Measurements from ENCODE around the gene PPIL6.

The PPIL6 gene

DNA sequence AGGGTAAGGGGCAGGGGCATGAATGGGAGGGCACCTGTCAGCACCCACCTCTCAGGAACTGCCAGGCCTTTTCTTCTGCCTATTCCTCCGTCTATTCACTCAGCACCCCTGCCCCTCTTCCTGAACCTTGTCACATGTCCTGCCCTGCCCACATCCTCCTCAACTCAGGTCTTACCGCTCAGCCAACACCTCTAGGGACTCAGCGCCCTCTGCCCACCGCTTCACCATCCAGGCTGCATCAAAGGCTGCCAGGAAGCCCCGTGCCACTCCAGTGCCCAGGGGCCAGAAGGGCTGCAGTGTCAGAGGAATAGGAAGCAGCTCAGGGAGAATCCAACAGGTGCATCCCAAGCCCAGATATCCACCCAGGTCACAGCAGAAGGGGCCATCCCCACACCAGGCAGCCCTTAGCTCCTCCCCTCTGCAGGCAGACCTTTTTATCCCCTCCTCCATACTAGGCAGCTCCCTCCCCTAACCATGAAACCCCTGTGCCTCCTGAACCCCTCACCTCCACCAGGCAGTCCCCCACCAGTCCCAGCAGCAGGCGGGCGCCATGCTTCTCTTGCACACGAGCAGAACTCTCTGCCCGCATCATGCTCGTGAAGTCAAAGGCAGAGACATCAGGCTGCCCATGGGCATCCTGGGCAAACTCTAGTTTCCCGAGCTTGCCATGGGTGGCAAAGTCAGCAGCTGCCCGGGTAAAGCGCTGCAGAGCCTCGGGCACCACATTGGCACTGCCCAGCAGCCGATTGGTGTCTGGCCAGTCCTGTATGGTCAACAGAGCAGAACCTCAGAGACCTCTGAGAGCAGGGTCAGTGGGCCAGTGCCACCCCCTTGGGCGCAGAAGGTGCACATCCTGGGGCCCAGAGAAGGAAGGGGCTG, 9.6 kb upstream of the PPIL6 start:
- peak overlapping the region; percentile 75 for H3K4me3 Mint-ChIP-seq
- H3K27me3 Mint-ChIP-seq (ENCODE audit: low read depth) = no peaks in the 10 kb centered on the region
- H3K4me1 Mint-ChIP-seq (ENCODE audit: low read depth) = peaks cover 50% of the 10 kb centered on the region
- peak overlapping the region; percentile 56 for H3K27ac Mint-ChIP-seq
- DNase-seq (ENCODE audit: low spot score) = no peak
- no peaks in the 10 kb centered on the region for H3K9me3 Mint-ChIP-seq
- H3K36me3 Mint-ChIP-seq (ENCODE audit: low read depth) = peaks cover 57% of the 10 kb centered on the region

DNA sequence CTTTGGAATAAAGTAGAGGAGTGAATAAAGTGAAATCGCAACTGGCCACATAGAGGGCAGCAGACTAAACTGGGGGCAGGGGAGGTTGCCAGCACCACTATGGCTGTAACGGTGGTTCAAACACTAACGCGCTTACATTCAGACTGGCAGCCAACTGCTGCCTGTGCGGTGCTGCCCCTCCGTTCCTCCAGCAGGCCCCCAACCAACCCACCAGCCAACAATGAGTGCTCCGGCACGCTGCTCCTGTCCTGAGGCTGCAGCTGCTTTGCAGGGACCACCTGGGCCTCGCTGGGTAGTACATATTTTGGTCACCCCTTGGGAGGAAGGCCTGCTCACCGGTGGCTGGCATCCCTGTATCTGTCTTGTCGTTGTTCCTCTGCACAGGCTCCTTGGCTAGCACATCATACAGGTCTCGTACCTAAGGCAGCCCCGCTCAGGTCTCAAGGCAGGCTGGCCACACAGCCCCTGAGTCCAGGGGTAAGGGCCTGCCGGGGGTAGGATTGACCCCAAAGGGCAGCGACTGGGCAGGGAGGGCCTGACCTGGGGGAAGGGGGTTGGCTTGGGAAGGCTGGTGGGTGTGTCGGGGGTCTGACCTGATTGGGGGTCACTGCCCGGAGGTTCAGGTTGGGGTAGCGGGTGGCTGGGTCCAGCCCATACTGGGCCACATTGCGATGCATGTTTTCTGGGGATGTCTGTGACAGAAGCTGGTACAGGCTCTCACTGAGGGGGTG, 8.8 kb upstream of the PPIL6 start:
- peaks cover 57% of the 10 kb centered on the region for H3K36me3 Mint-ChIP-seq (ENCODE audit: low read depth)
- peak overlapping the region; percentile 75 for H3K4me3 Mint-ChIP-seq
- H3K27ac Mint-ChIP-seq = peak overlapping the region; percentile 56
- H3K4me1 Mint-ChIP-seq (ENCODE audit: low read depth) = peaks cover 45% of the 10 kb centered on the region
- no peak for DNase-seq (ENCODE audit: low spot score)
- H3K27me3 Mint-ChIP-seq (ENCODE audit: low read depth) = no peaks in the 10 kb centered on the region
- H3K9me3 Mint-ChIP-seq = no peaks in the 10 kb centered on the region

DNA sequence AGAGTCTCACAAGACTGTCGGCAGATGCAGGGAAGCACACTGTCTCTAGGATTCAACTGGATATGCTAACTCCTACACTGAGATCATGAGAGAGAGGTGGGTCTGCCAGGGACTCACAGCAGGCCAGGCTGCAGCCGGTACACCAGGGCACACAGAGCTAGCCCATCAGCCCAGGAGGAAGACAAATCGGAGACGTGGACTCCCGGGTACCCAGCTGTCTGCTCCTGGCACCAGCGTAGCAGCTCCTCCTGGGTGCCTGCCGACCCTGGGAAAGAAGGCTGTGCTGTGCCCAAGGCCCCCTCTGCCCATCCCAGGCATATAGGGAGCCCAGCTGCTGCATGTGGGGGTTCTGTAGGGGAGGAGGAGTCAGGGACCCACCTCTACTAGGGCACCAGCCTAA, 8.2 kb upstream of the PPIL6 start:
- Mint-ChIP-seq H3K9me3 (no peaks in the 10 kb centered on the region), H3K4me3 (no peak overlapping the region), H3K4me1 (ENCODE audit: low read depth) (peaks cover 39% of the 10 kb centered on the region), H3K27me3 (ENCODE audit: low read depth) (no peaks in the 10 kb centered on the region), H3K27ac (peak overlapping the region; percentile 50), H3K36me3 (ENCODE audit: low read depth) (peaks cover 59% of the 10 kb centered on the region)
- no peak for DNase-seq (ENCODE audit: low spot score)

DNA sequence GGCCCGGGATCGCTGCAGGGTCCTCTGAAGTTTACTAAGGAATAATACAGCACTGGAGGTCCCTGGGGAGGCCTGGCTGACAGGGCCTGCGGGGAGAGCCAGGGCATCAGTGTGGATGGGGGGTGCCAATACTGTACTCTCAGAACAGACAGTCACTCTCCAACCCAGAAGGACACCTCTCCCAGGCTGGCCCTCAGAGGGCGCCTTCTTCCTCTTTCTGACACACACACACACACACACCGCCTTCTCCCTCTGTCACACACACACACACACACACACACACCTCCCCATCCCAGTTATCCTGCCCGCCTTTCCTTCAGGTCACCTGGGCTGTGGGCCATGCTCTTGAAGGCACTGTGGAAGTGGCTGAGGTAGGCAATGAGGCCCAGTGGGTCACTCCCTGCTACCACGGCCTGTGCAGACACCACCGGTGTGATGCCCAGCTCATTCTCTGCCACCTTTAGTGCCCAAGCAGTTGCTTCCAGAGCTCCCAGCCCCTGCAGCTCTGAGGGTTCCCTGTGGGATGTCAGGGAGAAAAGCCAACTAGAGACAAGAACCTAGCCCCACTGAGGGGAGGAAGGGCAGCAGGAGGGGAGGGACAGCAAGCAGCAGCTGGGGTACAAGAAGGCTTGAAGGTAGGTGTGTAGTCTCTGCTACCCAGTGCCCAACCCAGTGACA, 7.6 kb upstream of the PPIL6 start:
- Mint-ChIP-seq H3K4me3 (no peak overlapping the region), H3K27ac (peak overlapping the region; percentile 70), H3K4me1 (ENCODE audit: low read depth) (peaks cover 40% of the 10 kb centered on the region), H3K36me3 (ENCODE audit: low read depth) (peaks cover 65% of the 10 kb centered on the region), H3K9me3 (no peaks in the 10 kb centered on the region), H3K27me3 (ENCODE audit: low read depth) (no peaks in the 10 kb centered on the region)
- DNase-seq (ENCODE audit: low spot score) = no peak

DNA sequence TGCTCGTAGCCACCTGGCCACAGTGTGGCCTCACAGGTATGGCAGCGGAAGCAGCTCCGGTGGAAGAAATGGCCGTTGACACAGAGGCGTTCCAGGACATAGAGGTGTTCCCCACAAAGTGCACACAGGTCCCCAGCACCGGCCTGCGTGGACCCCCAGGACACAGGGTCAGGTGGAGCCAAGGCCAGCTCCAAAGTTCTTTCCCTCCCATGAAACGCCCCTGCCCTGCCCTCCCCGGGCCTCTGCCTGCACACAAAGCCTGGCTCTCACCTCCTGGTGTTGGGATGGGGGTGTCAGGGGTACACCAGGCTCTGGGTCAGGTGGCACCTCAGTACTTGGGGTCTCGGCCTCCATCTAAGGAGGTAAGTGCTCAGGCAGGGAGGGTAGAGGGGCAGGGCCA, 6.7 kb upstream of the PPIL6 start:
- H3K36me3 Mint-ChIP-seq (ENCODE audit: low read depth) = peaks cover 68% of the 10 kb centered on the region
- peaks cover 43% of the 10 kb centered on the region for H3K4me1 Mint-ChIP-seq (ENCODE audit: low read depth)
- no peaks in the 10 kb centered on the region for H3K9me3 Mint-ChIP-seq
- no peak overlapping the region for H3K4me3 Mint-ChIP-seq
- H3K27ac Mint-ChIP-seq = no peak overlapping the region
- H3K27me3 Mint-ChIP-seq (ENCODE audit: low read depth) = no peaks in the 10 kb centered on the region
- DNase-seq (ENCODE audit: low spot score) = no peak

DNA sequence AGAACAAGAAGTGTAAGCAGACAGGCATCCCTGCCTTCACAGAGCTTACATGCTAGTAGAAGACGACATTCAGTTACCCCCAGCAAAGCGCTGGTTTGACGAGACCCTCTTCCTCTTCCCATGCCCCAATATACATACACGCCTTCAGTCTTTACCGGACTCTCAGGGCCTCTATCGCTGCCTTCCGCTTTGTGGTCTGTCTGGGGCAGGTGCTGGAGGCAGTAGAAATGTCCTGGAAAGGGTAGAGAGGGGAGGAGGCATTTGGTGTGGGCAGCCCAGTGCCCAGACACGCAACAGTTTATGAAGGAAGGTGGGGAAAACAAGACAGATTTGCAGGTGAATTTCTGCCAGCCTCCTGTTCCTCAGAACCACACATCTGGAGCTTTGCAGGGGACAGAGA, 6.1 kb upstream of the PPIL6 start:
- peak; percentile 3 for DNase-seq (ENCODE audit: low spot score)
- Mint-ChIP-seq H3K9me3 (no peaks in the 10 kb centered on the region), H3K4me1 (ENCODE audit: low read depth) (peaks cover 43% of the 10 kb centered on the region), H3K36me3 (ENCODE audit: low read depth) (peaks cover 64% of the 10 kb centered on the region), H3K27me3 (ENCODE audit: low read depth) (no peaks in the 10 kb centered on the region), H3K27ac (peak overlapping the region; percentile 10), H3K4me3 (no peak overlapping the region)

DNA sequence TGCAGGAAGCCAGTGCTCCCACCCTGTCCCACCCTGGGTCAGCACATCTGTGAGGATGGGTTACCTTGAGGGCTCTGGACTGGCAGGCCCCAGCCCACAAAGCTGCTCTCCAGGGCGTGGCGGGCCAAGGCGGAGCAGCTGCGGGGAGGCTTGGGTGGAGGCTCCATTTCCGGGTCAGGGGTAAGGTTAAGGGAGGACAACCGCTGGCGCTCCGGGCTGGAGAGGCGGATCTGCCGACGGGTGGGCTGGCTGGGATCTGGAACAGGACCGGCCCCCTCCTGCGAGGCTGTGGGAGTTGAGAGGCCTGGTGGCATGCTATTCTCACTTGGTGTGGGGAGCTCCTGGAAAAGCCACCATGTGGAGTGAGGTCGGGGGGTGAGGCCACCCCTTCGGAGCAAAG, 5.6 kb upstream of the PPIL6 start:
- peaks cover 45% of the 10 kb centered on the region for H3K4me1 Mint-ChIP-seq (ENCODE audit: low read depth)
- no peak overlapping the region for H3K4me3 Mint-ChIP-seq
- no peak overlapping the region for H3K27ac Mint-ChIP-seq
- H3K9me3 Mint-ChIP-seq = no peaks in the 10 kb centered on the region
- peaks cover 62% of the 10 kb centered on the region for H3K36me3 Mint-ChIP-seq (ENCODE audit: low read depth)
- no peaks in the 10 kb centered on the region for H3K27me3 Mint-ChIP-seq (ENCODE audit: low read depth)
- peak; percentile 3 for DNase-seq (ENCODE audit: low spot score)

DNA sequence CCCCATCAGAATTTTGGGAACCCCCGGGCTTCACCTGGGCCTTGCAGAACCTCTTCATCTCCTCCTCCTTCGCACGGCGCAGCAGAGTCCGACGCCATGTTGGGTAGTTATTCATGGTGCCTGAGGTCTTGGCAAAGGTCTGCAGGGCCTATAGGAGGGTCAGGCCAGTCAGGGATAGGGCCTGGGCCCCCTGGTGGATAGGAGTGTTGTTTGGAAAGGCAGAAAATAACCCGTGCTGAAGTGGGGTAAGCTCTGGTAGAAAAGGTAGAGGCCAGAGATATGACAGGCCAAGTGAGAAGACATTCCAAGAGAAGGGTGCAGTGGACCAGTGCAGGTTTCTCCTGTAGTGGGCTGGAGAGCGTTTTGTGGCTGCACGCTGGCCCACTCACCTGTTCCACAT, 5.0 kb upstream of the PPIL6 start:
- Mint-ChIP-seq H3K36me3 (ENCODE audit: low read depth) (peaks cover 57% of the 10 kb centered on the region), H3K27me3 (ENCODE audit: low read depth) (no peaks in the 10 kb centered on the region), H3K4me1 (ENCODE audit: low read depth) (peaks cover 39% of the 10 kb centered on the region), H3K9me3 (no peaks in the 10 kb centered on the region), H3K4me3 (no peak overlapping the region), H3K27ac (peak overlapping the region; percentile 55)
- peak; percentile 3 for DNase-seq (ENCODE audit: low spot score)

DNA sequence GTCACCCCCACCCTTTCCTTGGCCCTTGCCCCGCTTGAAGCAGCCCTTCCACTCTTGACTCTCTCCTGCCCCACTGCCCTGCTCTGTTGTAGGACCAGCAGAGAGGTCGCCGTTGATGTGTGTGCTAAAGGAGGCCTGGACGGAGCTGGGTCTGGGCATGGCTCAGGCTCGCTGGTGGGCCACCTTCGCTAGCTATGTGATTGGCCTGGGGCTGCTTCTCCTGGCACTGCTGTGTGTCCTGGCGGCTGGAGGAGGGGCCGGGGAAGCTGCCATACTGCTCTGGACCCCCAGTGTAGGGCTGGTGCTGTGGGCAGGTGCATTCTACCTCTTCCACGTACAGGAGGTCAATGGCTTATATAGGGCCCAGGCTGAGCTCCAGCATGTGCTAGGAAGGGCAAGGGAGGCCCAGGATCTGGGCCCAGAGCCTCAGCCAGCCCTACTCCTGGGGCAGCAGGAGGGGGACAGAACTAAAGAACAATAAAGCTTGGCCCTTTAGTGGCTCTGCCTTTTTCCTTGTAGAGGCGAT, 3.1 kb upstream of the PPIL6 start:
- Mint-ChIP-seq H3K27me3 (ENCODE audit: low read depth) (no peaks in the 10 kb centered on the region), H3K36me3 (ENCODE audit: low read depth) (peaks cover 46% of the 10 kb centered on the region), H3K9me3 (no peaks in the 10 kb centered on the region), H3K4me3 (no peak overlapping the region), H3K27ac (no peak overlapping the region), H3K4me1 (ENCODE audit: low read depth) (peaks cover 31% of the 10 kb centered on the region)
- no peak for DNase-seq (ENCODE audit: low spot score)

DNA sequence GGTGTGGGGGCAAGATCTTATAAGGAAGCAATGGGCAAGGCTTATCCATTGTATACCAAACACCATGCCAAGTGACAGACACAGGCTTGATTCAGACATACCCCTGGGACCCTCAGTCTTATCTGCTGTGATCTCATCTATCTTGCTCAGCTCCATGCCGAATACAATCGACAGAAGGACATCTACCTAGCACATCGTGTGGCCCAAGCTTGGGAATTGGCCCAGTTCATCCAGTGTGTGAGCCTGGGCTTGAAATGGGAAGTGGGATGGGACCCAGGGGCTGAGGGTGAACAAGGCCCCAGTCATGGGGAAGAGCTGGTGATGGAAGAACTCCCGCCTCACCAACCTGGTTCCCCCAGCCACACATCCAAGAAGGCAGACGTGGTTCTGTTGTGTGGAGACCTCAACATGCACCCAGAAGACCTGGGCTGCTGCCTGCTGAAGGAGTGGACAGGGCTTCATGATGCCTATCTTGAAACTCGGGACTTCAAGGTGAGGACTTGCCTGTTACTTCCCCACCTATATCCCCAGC, 2.0 kb upstream of the PPIL6 start:
- Mint-ChIP-seq H3K4me1 (ENCODE audit: low read depth) (peaks cover 25% of the 10 kb centered on the region), H3K4me3 (peak overlapping the region; percentile 91), H3K27me3 (ENCODE audit: low read depth) (no peaks in the 10 kb centered on the region), H3K27ac (peak overlapping the region; percentile 38), H3K36me3 (ENCODE audit: low read depth) (peaks cover 37% of the 10 kb centered on the region), H3K9me3 (no peaks in the 10 kb centered on the region)
- DNase-seq (ENCODE audit: low spot score) = no peak

DNA sequence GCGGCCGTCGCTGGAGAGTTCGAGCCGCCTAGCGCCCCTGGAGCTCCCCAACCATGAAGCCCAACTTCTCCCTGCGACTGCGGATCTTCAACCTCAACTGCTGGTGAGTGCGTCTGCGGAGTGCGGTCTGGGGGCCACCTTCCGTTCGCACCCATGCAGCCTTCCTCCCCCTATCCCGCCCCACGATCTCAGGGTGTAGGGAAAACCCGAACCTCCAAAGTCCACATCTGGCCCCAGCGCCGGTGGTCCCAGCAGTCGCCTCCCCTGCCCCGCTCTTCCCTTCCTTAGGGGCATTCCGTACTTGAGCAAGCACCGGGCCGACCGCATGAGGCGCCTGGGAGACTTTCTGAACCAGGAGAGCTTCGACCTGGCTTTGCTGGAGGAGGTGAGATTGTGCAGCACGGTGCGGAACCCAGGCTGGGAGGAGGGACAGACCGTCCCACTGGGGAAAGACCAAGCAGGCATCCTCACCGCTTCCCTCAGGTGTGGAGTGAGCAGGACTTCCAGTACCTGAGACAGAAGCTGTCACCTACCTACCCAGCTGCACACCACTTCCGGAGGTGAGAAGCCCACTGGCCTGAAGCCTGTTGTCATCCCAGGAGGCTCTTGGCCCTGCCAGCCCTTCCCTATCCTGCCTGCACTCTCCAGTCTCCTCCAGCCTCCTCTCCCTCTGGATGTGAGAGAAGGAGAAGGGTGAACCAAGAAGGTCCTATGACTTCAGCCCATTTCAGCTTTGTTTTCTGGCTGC, 815 bp upstream of the PPIL6 start:
- Mint-ChIP-seq H3K27me3 (ENCODE audit: low read depth) (no peaks in the 10 kb centered on the region), H3K4me1 (ENCODE audit: low read depth) (peaks cover 22% of the 10 kb centered on the region), H3K36me3 (ENCODE audit: low read depth) (peaks cover 29% of the 10 kb centered on the region), H3K9me3 (no peaks in the 10 kb centered on the region), H3K27ac (peak overlapping the region; percentile 77), H3K4me3 (peak overlapping the region; percentile 91)
- peak; percentile 32 for DNase-seq (ENCODE audit: low spot score)

DNA sequence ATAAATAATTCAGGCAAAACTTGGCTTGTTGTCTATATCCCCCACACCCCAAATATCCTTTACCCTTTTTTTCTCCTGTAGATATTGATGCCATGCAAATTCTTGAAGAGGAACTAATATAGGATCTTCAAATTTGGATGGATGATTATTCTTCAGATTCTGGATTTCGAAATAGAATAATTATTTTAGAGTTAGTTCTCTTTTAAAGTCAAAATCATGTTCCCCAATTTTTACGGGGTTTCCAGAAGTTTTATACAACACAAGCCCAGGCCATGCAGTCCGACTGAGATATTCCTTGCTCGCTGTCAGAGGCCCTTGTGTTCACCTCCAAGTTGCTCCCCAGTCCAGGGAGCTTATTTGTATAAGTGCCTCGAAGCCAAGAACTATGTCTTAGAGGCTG, 4.4 kb downstream of the PPIL6 start:
- peaks cover 13% of the 10 kb centered on the region for H3K27me3 Mint-ChIP-seq (ENCODE audit: low read depth)
- H3K9me3 Mint-ChIP-seq = no peaks in the 10 kb centered on the region
- H3K36me3 Mint-ChIP-seq (ENCODE audit: low read depth) = no peaks in the 10 kb centered on the region

DNA sequence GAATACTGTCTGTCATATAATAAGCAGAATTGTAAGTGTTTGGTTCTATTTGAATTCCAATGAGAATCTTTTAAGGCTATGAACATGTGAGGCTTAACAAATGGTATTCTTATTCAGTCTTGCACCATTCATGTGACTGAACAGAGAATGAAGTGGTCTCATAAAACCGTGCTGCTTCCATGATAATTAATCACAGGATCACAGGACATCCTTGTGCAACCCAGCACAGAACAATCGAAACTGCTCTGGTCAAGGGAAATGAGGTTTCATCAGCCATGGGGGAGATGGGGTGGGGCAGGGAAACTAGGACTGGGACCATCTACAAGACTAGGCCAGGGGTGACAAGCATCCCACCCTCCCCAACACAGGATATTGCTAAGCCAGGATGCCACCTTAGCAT, 6.0 kb downstream of the PPIL6 start:
- Mint-ChIP-seq H3K27me3 (ENCODE audit: low read depth) (peaks cover 20% of the 10 kb centered on the region), H3K4me3 (no peak overlapping the region), H3K36me3 (ENCODE audit: low read depth) (no peaks in the 10 kb centered on the region), H3K27ac (no peak overlapping the region), H3K9me3 (no peaks in the 10 kb centered on the region), H3K4me1 (ENCODE audit: low read depth) (no peaks in the 10 kb centered on the region)
- DNase-seq (ENCODE audit: low spot score) = no peak

More for the DNA sequence above, 4.4 kb downstream of the PPIL6 start:
- DNase-seq (ENCODE audit: low spot score) = no peak
- peaks cover 3% of the 10 kb centered on the region for H3K4me1 Mint-ChIP-seq (ENCODE audit: low read depth)
- H3K4me3 Mint-ChIP-seq = no peak overlapping the region
- H3K27ac Mint-ChIP-seq = no peak overlapping the region
